ENCODE results near the gene ARHGAP22.

DNA sequence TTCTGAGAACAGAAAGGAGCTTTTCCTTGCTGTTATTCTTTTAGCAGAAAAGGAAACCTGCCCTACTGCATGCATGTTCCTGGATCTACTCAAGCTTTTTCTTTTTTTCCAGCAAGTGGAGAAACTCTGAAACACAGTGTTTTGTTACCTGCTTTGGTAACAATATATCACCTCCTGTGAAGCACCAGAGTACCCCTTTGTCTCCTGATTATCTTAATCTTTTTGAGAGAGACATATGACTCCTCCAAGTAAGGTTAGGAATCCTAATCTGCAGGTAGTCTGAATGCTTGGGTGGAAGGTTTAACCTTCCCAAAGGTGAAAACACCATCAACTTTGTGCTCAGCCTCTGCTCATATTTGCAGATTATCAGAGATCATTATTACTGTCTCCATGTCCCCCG lies 205.3 kb downstream of the ARHGAP22 start:
- TF ChIP-seq POLR2A (IDR thresholded peaks at IDR 0.05; ENCODE audit: low read depth, low read length) (no peak), USF2 (IDR thresholded peaks at IDR 0.05; ENCODE audit: low read depth, low read length) (no peak), SMC3 (IDR thresholded peaks at IDR 0.05; ENCODE audit: low read depth, low read length) (no peak), MAFK (IDR thresholded peaks at IDR 0.05; ENCODE audit: low read depth, low read length) (no peak)

Data from IMR-90 (cell line).